ENCODE results near the gene CEL.
"Not testable (repeated sequence)": the region's sequence is repeated elsewhere in the genome, so short reads cannot be mapped to it uniquely, and the experiment has no call there.

The CEL gene

GRCh38 chr9:133061764-133062145 is at the start of gene CEL:
Gene CEL (plus strand): TSS chr9:133061981. CDS start chr9:133062003, 22 bp downstream.
- DNase-seq (ENCODE audit: low read depth); H3K4me3 ChIP-seq (ENCODE audit: low read depth, low read length): not testable (repeated sequence)

- no peak for TF ChIP-seq CTCF (IDR thresholded peaks at IDR 0.05; ENCODE audit: insufficient read depth, low read depth, low read length, missing control alignments)
- DNase-seq (ENCODE audit: low read depth), result no peak
- H3K4me3 ChIP-seq (ENCODE audit: low read depth, low read length), result no peak overlapping the region
These were observed 47.1 kb upstream of the CEL start for GRCh38 chr9:133014696-133015095.

GRCh38 chr9:133023117-133023890 is 38.5 kb upstream of the CEL start:
- H3K4me3 ChIP-seq (ENCODE audit: low read depth, low read length), result no peak overlapping the region
- peak; percentile 55 for DNase-seq (ENCODE audit: low read depth)
- no peak for TF ChIP-seq CTCF (IDR thresholded peaks at IDR 0.05; ENCODE audit: insufficient read depth, low read depth, low read length, missing control alignments)

GRCh38 chr9:133026426-133026825 is 35.4 kb upstream of the CEL start:
- no peak for DNase-seq (ENCODE audit: low read depth)
- H3K4me3 ChIP-seq (ENCODE audit: low read depth, low read length), result no peak overlapping the region
- no peak for TF ChIP-seq CTCF (IDR thresholded peaks at IDR 0.05; ENCODE audit: insufficient read depth, low read depth, low read length, missing control alignments)

- TF ChIP-seq CTCF (IDR thresholded peaks at IDR 0.05; ENCODE audit: insufficient read depth, low read depth, low read length, missing control alignments), result no peak
- no peak overlapping the region for H3K4me3 ChIP-seq (ENCODE audit: low read depth, low read length)
- DNase-seq (ENCODE audit: low read depth), result no peak
These were observed 34.6 kb upstream of the CEL start for GRCh38 chr9:133027134-133027533.

GRCh38 chr9:133028221-133028620 is 33.6 kb upstream of the CEL start:
- H3K4me3 ChIP-seq (ENCODE audit: low read depth, low read length), result no peak overlapping the region
- TF ChIP-seq CTCF (IDR thresholded peaks at IDR 0.05; ENCODE audit: insufficient read depth, low read depth, low read length, missing control alignments), result no peak
- DNase-seq (ENCODE audit: low read depth), result no peak

GRCh38 chr9:133029994-133030316 is 31.8 kb upstream of the CEL start:
- no peak for TF ChIP-seq CTCF (IDR thresholded peaks at IDR 0.05; ENCODE audit: insufficient read depth, low read depth, low read length, missing control alignments)
- peak overlapping the region; percentile 91 for H3K4me3 ChIP-seq (ENCODE audit: low read depth, low read length)
- no peak for DNase-seq (ENCODE audit: low read depth)

Data from GM12865 (cell line).